Ecto neural progenitor cell (in vitro differentiated cells): ENCODE results near the gene DNAH3.
"Not testable (repeated sequence)": the region's sequence is repeated elsewhere in the genome, so short reads cannot be mapped to it uniquely, and the experiment has no call there.

ENCODE experiments used
- DNase-seq: peaks from one replicate; pipeline ENCODE4 v3.0.0-alpha.2; 2018; ENCODE audit warnings: low spot score

The DNAH3 gene

DNA sequence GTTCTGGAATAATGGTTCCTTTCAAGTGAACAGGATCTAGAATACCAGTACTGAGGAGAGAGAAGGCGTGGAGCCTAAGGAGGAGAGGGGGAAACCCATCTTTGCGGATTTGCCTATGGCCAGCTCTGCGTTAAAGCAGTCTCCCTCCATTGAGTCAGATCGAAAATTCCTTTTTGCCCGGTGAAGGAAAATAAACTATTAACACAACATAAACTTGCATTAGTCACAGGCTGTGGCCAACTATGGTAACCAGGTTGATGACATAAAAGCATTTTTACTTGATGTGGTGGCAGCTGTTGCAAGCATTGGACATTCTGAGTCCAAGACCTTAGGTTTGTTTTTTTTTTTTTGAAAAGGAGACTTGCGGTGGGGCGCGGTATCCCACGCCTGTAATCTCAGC, 16.7 kb upstream of the DNAH3 start:
- no peak for DNase-seq

DNA sequence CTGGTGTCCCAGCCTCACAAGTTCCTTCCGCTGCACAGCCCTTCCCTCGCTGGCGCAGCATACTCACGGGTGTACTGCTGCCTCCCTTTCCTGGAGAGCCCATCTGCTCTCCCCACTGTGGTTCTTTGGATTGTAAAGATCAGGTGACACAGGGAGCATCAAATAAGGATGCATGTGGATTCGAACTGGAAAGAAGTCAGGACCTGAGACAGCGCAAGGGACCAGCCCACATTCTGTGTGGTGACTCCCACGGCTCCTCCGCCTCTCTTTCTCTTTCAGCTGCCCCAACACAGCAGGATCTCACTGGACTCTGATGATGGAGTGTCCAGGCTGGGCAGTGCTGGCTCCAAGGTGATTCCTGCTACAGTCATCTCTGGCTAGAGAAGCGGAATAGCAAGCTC, 15.9 kb upstream of the DNAH3 start:
- DNase-seq: no peak

DNA sequence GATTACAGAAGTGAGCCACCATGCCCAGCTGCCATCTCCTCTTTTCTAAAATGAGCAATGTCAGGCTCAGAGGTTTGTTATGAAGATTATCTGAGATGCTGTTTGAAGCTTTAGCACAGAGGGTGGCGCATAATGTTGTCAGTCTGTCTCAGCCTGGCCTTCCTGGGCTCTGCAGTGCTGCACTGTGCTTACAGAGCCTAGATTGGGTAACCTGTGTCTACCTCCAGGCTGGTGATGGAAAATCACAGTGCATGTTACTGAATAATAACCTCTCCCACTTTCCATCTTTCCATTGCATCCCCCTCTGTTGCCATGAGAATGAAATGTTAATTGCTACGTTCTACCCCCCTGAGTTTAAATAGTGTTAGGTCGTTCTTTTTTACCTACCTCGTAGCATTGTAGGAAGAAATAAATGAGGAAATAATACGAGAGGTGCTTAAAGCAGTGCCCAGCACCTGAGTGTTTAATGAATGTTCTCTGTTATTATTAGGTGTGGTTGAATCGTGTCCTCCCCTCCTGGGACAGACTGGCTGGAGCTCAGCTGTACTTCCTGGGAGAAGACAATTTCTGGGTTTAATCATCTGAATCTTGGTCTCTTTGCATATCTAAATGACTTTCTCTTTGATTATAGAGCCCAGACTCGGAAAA, 14.0 kb upstream of the DNAH3 start:
- no peak for DNase-seq

DNA sequence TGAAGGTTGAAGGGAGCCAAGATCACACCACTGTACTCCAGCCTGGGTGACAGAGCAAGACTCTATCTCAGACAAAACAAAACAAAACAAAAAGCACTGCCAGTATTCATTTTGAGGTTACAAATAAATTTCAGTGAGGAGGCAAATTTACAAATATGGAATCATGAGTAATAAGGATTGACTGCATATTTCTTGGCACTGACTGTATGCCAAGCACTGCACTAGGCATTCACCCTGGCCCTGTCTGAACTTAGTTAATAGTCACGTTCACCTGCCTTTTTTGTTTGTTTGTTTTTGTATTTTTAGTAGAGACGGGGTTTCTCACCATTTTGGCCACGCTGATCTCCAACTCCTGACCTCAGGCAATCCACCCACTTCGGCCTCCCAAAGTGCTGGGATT, 12.9 kb upstream of the DNAH3 start:
- DNase-seq: no peak

DNA sequence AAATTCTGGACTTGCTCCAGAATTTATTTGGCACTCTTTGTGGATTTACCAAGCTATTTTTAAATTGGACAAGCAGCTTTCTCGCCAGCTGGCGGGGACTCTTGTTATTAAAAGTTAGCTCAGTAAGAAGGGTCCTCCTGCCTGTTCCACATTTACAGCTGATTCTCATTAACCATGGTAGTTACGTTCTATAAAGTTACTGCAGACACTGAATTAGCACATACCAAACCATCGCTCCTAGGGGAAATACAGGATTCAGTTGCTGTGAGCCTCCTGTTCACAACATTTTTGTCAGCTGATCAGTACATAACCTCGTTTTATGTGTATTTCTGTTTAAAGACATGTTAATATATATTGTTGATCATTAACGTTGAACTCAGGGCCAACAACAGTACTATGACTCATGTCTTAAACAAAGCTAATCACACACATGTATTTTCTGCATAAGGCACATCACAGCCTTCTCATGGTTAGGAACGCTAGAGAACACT, 12.1 kb upstream of the DNAH3 start:
- DNase-seq: no peak

DNA sequence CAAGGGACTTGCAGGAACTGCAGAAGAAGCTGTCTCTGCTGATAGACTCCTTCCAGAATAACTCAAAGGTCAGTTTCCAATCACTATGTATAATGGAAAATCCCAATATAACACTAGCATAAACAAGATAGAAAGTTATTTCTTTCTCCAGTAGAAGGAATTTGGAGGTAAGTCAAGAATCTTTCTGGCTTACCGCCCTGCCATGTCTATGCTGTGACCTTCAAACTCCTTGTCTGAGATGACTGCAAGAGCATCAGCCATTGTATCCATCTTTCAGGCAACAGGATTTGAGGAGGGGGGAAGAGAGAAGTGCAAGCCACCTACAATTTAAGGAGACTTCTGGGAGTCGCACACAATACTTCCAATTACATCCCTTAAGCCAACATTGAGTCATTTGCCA, 10.6 kb upstream of the DNAH3 start:
- DNase-seq: no peak

DNA sequence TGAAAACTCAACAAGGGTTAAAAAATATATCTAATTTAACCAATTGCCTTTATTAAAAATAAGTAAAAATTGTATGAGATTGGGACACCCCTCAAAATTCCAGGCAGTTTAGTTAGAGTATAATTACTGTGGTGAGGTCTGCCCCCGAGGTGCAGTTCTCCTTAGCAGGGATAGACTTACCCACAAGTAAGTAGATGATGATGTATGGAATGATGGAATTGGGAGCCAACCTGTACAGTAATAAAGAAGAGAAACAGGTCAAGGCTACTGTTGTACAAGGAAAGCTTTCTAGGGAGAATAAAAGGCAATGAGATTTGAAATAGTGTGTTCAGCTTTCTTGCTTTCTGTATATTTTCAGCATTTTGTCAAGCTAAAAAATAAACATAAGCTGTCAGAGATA, 9.6 kb upstream of the DNAH3 start:
- DNase-seq: no peak

DNA sequence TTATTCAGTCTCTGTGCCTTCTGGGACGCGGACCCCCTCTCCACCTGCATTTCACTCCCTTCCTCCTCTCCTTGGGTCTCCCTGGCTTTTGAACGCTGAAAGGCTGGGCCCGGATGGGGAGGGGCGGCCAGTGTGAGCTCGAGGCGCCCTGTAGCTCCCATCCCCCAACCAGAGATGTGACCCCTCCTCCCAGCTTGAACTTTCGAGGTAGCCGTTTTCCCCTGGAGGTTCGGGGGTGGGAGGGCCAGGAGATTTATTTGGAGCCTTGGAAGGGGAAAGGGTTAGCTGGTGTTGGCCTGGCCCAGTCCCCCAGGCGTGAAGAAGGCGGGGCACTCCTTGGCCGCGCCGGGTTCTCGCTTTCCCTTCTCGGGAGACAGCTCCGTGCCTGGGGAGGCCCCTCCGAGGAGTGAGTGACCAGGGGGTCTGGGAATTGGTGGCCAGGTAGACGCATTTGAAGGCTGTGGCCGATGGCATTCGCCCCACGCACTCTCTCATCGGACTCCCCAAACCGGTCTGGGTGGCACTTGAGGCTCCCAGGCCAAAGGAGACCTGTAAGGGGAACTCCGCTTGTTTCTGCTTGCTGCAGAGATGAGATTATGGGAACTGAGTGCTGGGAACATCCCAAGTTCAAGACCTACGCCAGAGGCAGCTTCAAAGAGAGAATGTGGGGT, 8.8 kb upstream of the DNAH3 start:
- DNase-seq: peak; percentile 60

DNA sequence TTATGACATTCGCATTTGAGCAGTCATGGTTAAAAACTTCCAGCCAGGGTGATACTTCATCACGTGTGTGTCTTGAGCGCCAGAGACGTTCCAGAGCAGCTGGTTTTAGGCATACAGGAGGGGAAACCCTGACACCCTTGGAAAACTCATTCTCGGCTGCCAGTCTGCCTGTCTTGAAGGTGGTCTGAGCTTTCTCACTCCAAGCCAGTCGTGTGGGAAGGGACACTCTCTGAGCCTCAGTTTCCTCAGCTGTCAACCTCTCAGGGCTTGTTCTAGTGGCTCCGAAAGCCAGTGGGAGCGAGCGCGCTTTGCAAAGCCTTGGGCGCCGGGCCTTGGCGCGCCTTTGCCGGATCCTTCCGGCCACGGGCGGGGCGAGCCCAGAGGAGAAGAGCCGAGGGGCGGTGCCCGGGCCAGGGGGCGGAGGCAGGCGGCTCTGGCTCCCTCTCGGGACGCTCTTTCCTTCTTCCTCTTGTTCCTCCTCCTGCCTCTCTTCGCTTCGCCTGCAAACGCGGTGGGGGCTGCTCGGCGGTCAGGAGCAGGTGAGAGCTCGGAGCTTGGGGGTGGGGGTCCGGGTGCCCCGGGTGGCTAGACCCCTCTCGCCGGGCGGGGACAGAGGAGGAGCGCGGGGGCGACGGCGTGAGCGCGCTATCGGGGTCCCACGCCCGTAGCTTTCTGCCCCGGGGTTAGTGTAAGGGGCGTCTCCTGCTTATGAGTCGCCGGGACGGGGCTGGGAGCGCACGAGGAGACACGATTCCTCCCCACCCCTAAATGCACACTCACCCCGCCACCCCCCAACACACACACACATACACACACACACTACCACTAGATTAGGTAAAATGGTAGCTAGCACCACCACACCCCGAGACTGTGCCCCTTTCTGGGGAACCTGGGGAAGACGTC, 7.8 kb upstream of the DNAH3 start, which contains the start of gene LDAF1:
Gene LDAF1, plus strand, starts transcription at position 467 of the 903 bp plus-strand sequence. CDS start 2,509 bp downstream, outside the sequence.
- peak; percentile 90 for DNase-seq

DNA sequence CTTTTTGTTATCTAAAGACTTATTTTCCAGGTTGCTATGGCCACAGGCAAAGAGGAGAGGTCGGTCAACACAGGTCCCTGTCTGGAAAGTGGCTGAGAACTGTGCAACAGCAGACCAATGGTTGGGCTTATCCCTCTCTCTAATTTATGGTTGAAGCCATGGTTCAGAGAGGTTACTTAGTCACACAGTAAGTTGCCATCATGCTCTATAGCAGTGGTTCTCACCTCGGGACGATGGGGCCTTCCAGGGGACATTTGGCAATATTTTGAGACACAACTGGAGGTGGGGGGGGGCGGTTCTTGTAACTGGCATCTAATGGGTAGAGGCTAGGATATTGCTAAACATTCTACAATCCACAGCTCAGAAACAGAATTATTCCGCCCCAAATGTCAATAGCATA, 7.0 kb upstream of the DNAH3 start:
- DNase-seq: no peak

DNA sequence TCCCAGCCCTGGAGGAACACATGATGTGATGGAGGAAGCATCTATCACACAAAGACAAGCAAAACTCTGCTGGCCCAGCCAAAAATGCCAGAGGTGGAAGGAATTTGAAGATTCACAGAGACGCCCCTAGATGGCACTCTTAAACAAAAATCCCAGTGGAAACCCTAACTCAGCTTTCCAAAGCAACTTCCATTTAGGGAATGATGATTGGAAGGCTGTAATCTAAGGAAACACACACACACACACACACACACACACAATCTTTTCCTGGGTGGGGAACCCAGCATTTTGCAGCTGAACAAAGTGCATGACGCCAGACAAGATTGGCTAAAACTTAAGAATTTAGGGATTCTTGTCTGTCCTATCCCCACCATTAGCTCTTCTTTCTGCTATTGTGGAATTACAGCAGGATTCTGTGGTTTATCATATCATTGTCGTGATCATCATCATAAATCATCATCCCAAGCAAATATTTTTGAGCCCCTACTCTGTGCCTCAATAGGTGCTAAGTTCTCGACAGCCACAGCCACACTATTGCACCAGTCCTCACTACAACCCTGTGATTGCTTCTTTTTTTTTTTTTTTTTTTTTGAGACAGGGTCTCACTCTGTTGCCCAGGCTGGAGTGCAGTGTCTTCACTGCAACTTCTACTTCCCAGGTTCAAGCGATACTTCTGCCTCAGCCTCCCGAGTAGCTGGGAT, 6.3 kb upstream of the DNAH3 start:
- peak; percentile 64 for DNase-seq

DNA sequence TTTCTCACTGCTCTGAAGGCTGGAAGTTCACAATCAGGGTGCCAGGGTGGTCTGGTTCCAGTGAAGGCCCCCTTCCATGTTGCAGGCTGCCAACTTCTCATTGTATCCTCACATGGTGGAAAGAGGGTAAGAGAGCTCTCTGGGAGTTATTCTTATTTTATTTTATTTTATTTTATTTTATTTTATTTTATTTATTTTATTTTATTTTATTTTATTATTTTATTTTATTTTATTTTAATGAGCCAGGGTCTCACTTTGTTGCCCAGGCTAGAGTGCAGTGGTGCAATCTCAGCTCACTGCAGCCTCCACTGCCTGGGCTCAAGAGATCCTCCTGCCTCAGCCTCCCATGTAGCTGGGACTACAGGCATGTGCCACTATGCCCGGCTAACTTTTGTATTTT, 5.4 kb upstream of the DNAH3 start:
- DNase-seq: not testable (repeated sequence)

DNA sequence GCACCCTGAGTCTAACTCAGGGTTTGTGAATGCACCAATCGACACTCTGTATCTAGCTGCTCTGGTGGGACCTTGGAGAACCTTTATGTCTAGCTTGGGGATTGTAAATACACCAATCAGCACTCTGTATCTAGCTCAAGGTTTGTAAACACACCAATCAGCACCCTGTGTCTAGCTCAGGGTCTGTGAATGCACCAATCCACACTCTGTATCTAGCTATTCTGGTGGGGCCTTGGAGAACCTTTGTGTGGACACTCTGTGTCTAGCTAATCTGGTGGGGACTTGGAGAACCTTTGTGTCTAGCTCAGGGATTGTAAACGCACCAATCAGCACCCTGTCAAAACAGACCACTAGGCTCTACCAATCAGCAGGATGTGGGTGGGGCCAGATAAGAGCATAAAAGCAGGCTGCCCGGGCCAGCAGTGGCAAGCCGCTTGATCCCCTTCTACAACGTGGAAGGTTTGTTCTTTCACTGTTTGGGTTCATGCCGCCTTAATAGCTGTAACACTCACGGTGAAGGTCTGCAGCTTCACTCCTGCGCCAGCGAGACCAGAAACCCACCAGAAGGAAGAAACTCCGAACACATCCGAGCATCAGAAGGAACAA, 2.6 kb upstream of the DNAH3 start:
- DNase-seq: not testable (repeated sequence)

DNA sequence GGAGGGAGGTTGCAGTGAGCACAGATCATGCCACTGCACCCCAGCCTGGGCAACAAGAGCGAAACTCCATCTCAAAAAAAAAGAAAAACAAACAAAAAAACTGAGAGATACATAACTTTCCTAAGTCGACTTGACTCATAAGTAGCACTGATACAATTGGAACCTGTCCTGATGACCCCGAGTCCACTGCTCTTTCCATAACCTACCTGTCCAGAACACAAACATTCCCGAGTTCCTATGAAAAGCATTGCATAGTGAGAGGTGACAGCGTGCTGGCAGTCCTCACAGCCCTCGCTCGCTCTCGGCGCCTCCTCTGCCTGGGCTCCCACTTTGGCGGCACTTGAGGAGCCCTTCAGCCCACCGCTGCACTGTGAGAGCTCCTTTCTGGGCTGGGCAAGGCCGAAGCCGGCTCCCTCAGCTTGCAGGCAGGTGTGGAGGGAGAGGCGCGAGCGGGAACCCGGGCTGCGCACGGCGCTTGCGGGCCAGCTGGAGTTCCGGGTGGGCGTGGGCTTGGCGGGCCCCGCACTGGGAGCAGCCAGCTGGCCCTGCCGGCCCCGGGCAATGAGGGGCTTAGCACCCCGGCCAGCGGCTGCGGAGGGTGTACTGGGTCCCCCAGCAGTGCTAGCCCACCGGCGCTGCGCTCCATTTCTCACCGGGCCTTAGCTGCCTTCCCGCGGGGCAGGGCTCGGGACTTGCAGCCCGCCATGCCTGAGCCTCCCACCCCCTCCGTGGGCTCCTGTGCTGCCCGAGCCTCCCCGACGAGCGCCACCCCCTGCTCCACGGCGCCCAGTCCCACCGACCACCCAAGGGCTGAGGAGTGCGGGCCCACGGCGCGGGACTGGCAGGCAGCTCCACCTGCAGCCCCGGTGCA, 1.7 kb upstream of the DNAH3 start:
- not testable (repeated sequence) for DNase-seq

DNA sequence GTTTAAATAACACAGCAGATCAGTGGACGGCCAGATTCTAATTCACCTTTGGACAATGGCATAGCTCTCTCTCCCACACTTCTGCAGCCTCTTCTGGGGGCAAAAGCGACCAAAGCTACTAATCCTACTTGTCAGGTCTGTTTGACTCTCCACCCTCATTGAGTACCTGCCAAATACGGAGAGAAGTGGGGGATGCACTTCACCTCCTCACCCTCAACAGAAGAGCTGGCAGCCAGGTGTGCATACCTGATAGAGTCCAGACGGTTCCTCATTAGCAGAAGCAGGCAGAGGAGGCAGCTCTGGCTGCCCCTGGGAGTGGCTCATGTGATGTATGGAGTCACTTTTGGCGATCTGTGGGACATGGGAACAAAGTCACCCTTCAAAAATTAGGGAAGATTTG, 4.9 kb downstream of the DNAH3 start:
- DNase-seq: no peak

DNA sequence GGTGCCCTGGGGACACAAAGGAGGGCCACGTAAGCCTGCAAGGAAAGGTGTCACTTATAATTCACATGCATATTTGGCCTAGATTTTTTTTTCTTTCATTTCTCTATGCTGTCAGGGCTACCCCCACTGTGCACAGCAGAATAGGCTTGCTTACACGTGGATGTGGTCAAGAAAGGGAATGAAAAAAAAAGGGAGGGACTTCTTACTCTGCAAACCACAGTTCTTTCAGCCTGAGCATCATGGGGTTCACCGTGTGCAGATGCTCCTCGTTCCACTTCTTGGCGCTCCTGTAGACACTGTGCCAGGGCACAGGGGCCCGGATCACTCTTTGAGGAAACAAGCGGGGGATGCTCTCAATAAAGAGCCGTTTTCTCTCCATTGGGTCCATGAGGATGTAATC, 16.6 kb downstream of the DNAH3 start:
- no peak for DNase-seq

DNA sequence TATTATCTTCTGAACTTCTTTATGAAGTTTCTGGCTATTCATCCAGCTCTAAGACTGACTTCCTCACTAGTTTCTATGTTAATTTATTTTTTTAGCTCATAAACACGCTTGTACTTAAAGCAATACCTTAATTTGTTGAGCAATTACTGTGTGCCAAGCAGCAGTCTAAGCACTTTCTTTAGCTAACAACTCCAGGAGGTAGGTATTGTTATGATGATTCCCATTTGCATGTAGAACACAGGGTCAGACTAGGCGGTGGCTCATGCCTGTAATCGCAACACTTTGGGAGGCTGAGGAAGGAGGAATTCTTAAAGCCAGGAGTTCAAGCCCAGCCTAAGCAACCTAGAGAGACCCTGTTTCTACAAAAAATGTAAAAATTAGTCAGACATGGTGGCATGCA, 19.8 kb downstream of the DNAH3 start:
- no peak for DNase-seq

DNA sequence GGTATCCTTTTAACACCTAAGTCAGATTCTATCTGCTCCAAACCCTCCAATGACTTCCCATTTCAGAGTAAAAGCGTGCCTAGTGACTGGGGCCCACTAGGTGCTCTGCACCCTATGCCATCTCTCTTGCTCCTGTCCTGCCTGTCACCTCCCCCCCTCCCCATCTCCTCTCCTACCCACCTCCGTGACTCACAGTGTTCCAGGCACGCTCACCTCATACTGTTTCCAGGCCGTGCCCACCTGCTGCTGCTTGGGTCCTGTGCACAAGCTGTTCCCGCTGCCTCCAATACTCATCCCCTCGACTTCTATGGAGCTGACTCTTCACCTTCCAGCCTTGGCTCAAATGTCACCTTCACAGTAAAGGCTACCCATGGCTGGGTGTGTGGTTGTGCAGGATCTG, 21.7 kb downstream of the DNAH3 start:
- DNase-seq: no peak

DNA sequence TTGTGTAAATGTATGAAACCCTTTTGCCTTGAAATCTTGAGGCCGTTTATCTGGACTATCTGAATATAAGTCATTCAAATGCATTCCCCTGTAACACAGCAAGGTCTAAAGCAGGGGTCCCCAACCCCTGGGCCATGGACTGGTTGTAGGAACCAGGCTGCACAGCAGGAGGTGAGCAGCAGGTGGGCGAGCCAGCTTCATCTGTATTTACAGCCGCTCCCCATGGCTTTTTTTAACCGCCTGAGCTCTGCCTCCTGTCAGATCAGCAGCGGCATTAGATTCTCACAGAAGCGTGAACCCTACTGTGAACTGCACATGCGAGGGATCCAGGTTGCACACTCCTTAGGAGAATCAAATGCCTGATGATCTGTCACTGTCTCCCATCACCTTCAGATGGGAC, 24.1 kb downstream of the DNAH3 start:
- no peak for DNase-seq

DNA sequence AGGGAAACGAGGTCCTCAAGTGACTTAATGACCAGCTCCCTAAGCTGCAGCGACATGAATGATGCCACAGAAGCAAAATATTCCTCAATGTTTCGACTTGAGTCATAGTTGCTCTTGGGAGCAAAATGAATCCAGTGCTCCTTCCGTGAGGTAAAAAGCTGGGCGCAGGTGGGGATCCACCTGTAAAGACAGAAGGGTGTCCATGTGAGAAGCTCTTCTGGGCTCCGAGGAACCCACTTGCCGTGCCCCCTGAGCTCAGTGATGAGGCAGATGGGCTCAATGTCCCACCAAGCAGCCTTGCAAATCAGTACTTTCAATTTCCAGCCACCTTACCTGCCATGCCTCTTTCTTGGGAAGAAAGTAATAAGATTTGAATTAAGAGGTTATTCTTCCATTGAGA, 25.5 kb downstream of the DNAH3 start:
- DNase-seq: no peak
